Inflammatory macrophage (primary cell): ENCODE data around the gene CBLN4.

Experiments
- DNase-seq, 2 donors: peaks; one replicate each; pipeline ENCODE4 v3.0.0-alpha.2; 2020 to 2022
- total RNA-seq, 18 experiments: gene quantifications; one replicate each; lab custom pipeline; 2026; ENCODE audit warnings: mixed read lengths in 6 of 18, inconsistent platforms in 2 of 18; lab: John Stamatoyannopoulos, UW

The CBLN4 gene
- 0 to 0.08 (median 0) reads per million in 18 experiments for total RNA-seq

- DNase-seq, result no peak
These were observed at the start of gene CBLN4 for GRCh38 chr20:56005389-56005715. TSS of gene CBLN4 (minus strand) at chr20:56005519. CDS start at chr20:56004171, 1,348 bp downstream.

GRCh38 chr20:56043227-56043626, 37.9 kb upstream of the CBLN4 start:
- no peak for DNase-seq

GRCh38 chr20:56032251-56032650, 26.9 kb upstream of the CBLN4 start:
- DNase-seq, result no peak

GRCh38 chr20:56018716-56019115, 13.4 kb upstream of the CBLN4 start:
- DNase-seq, result no peak

DNA sequence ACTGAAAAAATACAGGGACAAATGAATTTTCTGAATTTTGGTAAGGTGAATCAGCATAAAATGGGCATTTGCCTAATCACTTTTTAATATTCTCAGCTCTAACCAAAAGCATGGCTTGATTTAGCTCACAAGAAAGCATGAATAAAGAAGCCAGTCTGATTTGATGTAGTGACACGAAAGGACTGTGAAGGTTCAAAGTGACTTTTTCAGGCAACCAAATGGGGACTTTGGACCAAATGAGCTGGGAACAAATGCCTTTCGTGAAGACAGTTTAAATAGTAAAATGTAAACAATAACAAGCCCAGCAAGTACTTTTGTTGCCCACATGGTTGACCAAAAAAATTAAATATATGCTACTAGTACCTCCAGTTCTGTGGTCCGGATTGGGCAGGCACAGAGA, 12.9 kb upstream of the CBLN4 start:
- DNase-seq, result no peak

GRCh38 chr20:56017560-56017959, 12.2 kb upstream of the CBLN4 start:
- no peak for DNase-seq

DNA sequence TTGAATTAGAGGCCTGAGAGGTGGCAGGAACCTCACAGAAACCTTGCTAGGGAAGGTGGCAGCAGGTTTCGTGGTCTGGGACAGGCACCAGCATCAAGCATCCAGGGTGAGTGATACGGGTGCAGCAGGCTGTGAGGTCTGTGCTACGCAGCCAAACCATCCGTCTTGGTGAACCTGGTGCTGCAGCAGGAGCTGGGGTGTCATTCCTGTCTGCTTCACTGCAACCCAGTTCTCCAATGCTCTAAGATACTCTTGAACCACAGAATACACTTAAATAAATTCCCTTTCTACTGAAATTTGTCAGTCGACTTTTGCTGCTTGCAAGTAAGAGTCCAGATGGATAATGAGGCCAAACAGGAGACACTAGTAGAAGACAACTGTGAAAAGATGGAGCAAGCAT, 9.7 kb upstream of the CBLN4 start:
- DNase-seq, result no peak

- no peak for DNase-seq
These were observed 8.8 kb upstream of the CBLN4 start for GRCh38 chr20:56014151-56014550.

GRCh38 chr20:56004611-56005388, 519 bp downstream of the CBLN4 start:
- DNase-seq, result no peak

- DNase-seq, result no peak
These were observed 1.3 kb downstream of the CBLN4 start for GRCh38 chr20:56004007-56004406.

- DNase-seq, result no peak
These were observed 2.2 kb downstream of the CBLN4 start for GRCh38 chr20:56002908-56003800.

DNA sequence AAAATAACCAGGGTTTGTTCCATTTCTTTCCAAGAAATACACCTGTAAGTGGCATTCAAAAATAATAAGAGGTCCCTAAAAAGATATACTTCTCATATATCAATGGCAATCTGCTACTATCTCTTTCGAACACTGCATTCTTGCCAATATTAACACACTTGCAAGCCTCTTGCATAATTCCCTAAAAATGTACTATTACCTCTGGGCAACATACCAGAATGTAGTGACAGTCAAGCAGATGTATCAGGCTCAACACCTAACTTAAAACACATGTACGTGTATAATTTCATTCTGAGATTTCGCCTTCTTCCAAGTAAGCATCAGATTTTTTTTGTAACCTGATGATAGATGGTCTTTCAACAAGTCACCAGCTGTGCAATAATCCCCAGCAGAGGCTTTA, 3.4 kb downstream of the CBLN4 start:
- no peak for DNase-seq

GRCh38 chr20:56001106-56001785, 4.1 kb downstream of the CBLN4 start:
- DNase-seq, result no peak

DNA sequence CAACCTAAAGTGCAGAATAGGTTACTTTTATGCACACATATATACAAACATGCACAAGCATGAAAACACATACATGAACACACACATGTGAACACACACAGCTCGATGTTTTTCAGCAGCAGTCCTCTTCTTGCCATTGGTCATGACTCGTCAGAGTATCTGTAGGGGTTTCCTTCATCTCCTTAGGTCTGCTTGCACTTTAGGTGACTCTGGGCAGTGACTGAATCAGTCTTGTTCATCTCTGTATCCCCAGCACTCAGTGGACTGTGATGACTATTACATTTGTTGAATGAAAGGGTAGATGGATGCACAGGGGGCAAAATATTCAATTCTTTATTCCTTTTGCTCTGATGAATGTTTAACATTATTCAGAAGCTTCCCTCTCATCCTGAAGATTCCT, 26.8 kb downstream of the CBLN4 start:
- DNase-seq, result no peak

DNA sequence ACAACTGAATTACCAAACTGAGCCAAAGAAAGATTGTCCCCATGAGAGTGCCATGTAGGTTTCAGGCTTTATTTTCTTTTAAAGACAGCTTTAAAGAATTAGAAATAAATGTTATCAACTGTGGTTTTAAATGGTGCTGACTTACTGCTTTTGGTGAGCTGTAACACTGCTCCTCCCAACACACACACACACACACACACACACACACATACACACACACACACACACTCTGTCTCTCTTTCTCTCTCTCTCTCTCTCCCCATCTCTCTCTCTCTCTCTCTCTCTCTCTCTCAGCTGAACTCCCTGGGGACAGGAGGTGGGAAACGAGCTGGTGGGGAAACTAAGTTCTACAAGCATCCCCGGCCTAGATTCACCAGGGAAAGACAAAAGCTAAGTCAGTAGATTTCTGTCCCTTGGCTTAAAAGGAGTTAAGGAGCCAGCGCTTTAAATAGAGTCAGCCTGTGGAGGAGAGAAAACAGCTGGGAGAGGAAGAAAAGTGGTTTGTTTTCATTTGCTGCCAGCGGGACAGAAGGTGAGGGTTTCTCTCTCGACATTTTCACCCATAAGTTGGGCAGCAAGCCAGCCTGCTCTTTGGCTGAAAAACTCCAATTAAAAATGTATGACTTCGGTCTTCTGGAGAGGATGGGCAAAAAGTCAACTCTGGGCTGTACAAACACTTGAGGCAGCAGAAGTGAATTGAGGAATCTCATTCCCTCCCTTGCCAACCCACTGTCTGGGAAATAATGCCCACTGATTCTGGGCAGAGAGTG, 27.4 kb downstream of the CBLN4 start:
- no peak for DNase-seq

- DNase-seq, result no peak
These were observed 30.7 kb downstream of the CBLN4 start for GRCh38 chr20:55974491-55975202.

DNA sequence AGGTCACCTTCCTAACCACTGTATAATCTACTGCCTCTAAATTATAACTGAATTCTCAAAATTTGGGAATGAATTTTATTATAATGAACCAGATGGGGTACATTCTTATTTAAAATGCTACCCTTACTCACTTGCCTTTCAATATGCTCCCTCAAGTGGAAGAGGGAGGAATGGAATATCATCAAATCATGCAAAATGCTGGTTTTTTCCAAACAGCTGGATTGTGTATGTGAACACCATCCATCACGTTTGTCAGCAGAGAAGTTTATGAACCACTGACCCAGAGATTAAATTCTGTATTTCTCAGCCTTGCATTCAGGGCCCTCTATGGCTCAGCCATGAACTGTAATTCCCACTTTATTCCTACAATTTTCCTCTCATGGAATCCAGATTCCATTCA, 40.5 kb downstream of the CBLN4 start:
- DNase-seq, result no peak

DNA sequence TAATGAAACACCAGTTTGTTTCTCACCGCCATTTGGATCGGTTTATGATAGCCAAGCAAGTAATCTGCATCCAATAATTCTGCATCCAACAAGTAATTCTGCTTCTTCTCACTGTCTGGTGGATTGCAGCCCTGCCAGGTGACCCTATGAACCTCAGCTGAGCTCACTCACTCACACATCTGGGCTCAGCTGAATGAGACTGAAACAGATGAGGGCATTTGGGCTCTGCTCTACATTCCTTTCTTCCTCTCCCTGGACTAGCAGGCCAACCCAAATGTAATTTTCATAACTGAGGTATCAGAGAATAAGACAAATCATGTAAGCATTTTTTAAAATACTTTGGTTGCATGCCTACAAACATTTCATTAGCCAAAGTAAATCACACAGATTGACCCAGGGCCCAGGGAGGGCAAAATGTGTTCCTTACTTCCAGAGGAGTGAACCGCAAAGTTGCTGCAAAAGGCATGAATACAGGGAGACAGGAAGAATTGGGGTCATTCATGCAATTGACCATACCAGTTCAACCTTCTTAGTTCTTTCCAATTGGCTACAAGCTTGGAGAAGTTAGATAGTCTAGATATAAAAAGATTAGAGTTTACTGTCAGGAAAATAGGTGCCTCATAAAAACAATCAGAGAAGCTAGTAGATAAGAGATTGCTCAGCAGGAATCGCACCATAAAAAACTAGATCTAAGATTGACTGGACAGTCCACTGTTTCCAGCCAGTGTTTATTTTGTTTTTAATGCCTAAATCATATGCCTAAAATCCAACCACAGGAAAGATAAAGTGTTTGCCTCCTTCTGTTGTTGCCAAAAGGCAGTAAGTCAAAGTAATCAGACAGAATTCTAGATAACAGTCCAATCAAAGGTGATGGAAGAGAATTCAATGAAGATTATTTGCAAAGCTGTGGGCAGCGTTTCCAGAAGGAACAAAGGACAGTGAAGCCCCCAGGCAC, 43.7 kb downstream of the CBLN4 start:
- no peak for DNase-seq

DNA sequence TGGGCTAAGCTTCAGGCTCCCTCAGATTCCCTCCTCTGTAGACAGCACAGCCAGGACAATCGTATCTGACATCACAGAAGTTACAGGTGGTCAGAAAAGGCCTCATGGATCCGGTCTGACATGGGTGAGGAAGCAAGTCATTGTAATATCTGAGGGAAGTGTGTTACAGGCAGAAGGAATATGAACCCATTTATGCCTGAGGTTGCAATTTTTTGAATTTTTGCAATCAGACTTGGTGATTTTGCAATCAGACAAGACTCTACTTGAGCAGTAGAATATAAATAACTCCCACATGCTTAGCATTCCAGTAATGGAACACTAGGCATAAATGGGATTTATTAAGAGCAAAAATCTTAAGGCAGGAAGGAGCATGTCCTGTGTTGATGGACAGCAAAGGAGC, 52.1 kb downstream of the CBLN4 start:
- DNase-seq, result no peak

- DNase-seq, result no peak
These were observed 57.6 kb downstream of the CBLN4 start for GRCh38 chr20:55947701-55948100.
